HEK293 (cell line): Measurements from ENCODE around the gene ANKS6.
A peak's percentile ranks its signal among the peaks of the same experiment; 100 is the strongest.

Experiments used
- CTCF ChIA-PET: fragments of 350-600 bp; formaldehyde crosslinking; extraction: SDS; loops from one replicate; lab custom pipeline; 2021; ENCODE audit warnings: antibody characterized with exemption; lab: Yijun Ruan, JAX
- POLR2A ChIA-PET: fragments of 300-600 bp; formaldehyde crosslinking; extraction: SDS; loops from one replicate; lab custom pipeline; 2020; ENCODE audit warnings: antibody characterized with exemption, inconsistent platforms; lab: Yijun Ruan, JAX
- H3K27ac ChIP-seq: fragments of 200-500 bp; sonication (Bioruptor generic); 2 replicates; pipeline ENCODE4 v1.5.1; 2014; ENCODE audit warnings: low read depth, low read length, control low read depth, inconsistent platforms; ENCODE audit errors: extremely low read depth
- H3K36me3 ChIP-seq, 2 experiments: fragments of 200-500 bp in 1 of 2; sonication (Bioruptor generic) in 1 of 2; 1 replicate in 1 of 2; 2 replicates in 1 of 2; pipeline ENCODE4 v1.5.1; 2014 to 2017; ENCODE audit warnings: inconsistent platforms in 2 of 2, low read length in 2 of 2; ENCODE audit not compliant: control insufficient read depth in 2 of 2, insufficient read depth in 1 of 2
- H3K4me1 ChIP-seq: fragments of 200-500 bp; sonication (Bioruptor generic); 2 replicates; pipeline ENCODE4 v1.5.1; 2014; ENCODE audit warnings: mild to moderate bottlenecking, low read length, inconsistent platforms; ENCODE audit not compliant: control insufficient read depth, insufficient read depth
- H3K4me3 ChIP-seq: 2 replicates; pipeline ENCODE4 v1.5.1; 2011; ENCODE audit warnings: low read depth, mild to moderate bottlenecking, control low read depth, low read length, moderate library complexity
- H3K9me3 ChIP-seq: fragments of 200-500 bp; sonication (Bioruptor generic); 2 replicates; pipeline ENCODE4 v1.5.1; 2014; ENCODE audit warnings: low read depth, low read length, inconsistent platforms; ENCODE audit not compliant: control insufficient read depth, insufficient read depth
- EGR2 ChIP-seq: fragments of 450-650 bp; formaldehyde crosslinking; IDR thresholded peaks from 2 replicates; pipeline ENCODE4 v1.5.1; 2016; ENCODE audit warnings: low read depth, missing biosample characterization, missing genetic modification characterization
- GFI1B ChIP-seq: fragments of 450-650 bp; formaldehyde crosslinking; IDR thresholded peaks from 2 replicates; pipeline ENCODE4 v1.5.1; 2016; ENCODE audit warnings: missing biosample characterization, missing genetic modification characterization
- GLIS1 ChIP-seq: fragments of 450-650 bp; formaldehyde crosslinking; IDR thresholded peaks from 2 replicates; pipeline ENCODE4 v1.5.1; 2016; ENCODE audit warnings: missing biosample characterization, missing genetic modification characterization
- KLF7 ChIP-seq: fragments of 450-650 bp; formaldehyde crosslinking; IDR thresholded peaks from 2 replicates; pipeline ENCODE4 v1.5.1; 2016; ENCODE audit warnings: missing biosample characterization, missing genetic modification characterization, borderline replicate concordance
- PRDM4 ChIP-seq: fragments of 450-650 bp; formaldehyde crosslinking; IDR thresholded peaks from 2 replicates; pipeline ENCODE4 v1.5.1; 2017; ENCODE audit warnings: missing biosample characterization, missing genetic modification characterization
- TCF7L2 ChIP-seq: IDR thresholded peaks from 2 replicates; pipeline ENCODE4 v1.6.1; 2011; ENCODE audit warnings: low read depth, mild to moderate bottlenecking, inconsistent platforms, low read length, moderate library complexity, borderline replicate concordance
- YY1 ChIP-seq: fragments of 450-650 bp; formaldehyde crosslinking; IDR thresholded peaks from 2 replicates; pipeline ENCODE4 v1.5.1; 2018; ENCODE audit warnings: missing biosample characterization, missing genetic modification characterization
- YY2 ChIP-seq: fragments of 450-650 bp; formaldehyde crosslinking; IDR thresholded peaks from 2 replicates; pipeline ENCODE4 v1.5.1; 2016; ENCODE audit warnings: missing biosample characterization, missing genetic modification characterization
- ZNF121 ChIP-seq: fragments of 450-650 bp; formaldehyde crosslinking; IDR thresholded peaks from 2 replicates; pipeline ENCODE4 v1.5.1; 2016; ENCODE audit warnings: missing biosample characterization, missing genetic modification characterization
- ZNF146 ChIP-seq: fragments of 450-650 bp; formaldehyde crosslinking; IDR thresholded peaks from 2 replicates; pipeline ENCODE4 v1.5.1; 2016; ENCODE audit warnings: missing biosample characterization, missing genetic modification characterization
- ZNF174 ChIP-seq: fragments of 450-650 bp; formaldehyde crosslinking; IDR thresholded peaks from 2 replicates; pipeline ENCODE4 v1.5.0; 2017; ENCODE audit warnings: missing biosample characterization, mild to moderate bottlenecking, missing genetic modification characterization
- ZNF24 ChIP-seq: fragments of 450-650 bp; formaldehyde crosslinking; IDR thresholded peaks from 2 replicates; pipeline ENCODE4 v1.5.1; 2016; ENCODE audit warnings: missing biosample characterization, missing genetic modification characterization
- ZNF266 ChIP-seq: fragments of 450-650 bp; formaldehyde crosslinking; IDR thresholded peaks from 2 replicates; pipeline ENCODE4 v1.5.1; 2016; ENCODE audit warnings: missing biosample characterization, missing genetic modification characterization, low read depth
- ZNF324 ChIP-seq: fragments of 450-650 bp; formaldehyde crosslinking; IDR thresholded peaks from 2 replicates; pipeline ENCODE4 v1.5.1; 2016; ENCODE audit warnings: missing biosample characterization, missing genetic modification characterization
- ZNF350 ChIP-seq: fragments of 450-650 bp; formaldehyde crosslinking; IDR thresholded peaks from 2 replicates; pipeline ENCODE4 v1.5.0; 2017; ENCODE audit warnings: missing biosample characterization, mild to moderate bottlenecking, missing genetic modification characterization
- ZNF404 ChIP-seq: fragments of 450-650 bp; formaldehyde crosslinking; IDR thresholded peaks from 2 replicates; pipeline ENCODE4 v1.5.1; 2017; ENCODE audit warnings: missing biosample characterization, missing genetic modification characterization
- ZNF423 ChIP-seq: fragments of 450-650 bp; formaldehyde crosslinking; IDR thresholded peaks from 2 replicates; pipeline ENCODE4 v1.5.1; 2016; ENCODE audit warnings: missing biosample characterization, missing genetic modification characterization
- ZNF501 ChIP-seq: fragments of 450-650 bp; formaldehyde crosslinking; IDR thresholded peaks from 2 replicates; pipeline ENCODE4 v1.5.1; 2016; ENCODE audit warnings: missing biosample characterization, missing genetic modification characterization
- ZNF585B ChIP-seq: fragments of 450-650 bp; formaldehyde crosslinking; IDR thresholded peaks from 2 replicates; pipeline ENCODE4 v1.5.1; 2016; ENCODE audit warnings: missing biosample characterization, missing genetic modification characterization
- ZNF624 ChIP-seq: fragments of 450-650 bp; formaldehyde crosslinking; IDR thresholded peaks from 2 replicates; pipeline ENCODE4 v1.5.1; 2017; ENCODE audit warnings: missing biosample characterization, missing genetic modification characterization
- ZNF660 ChIP-seq: fragments of 450-650 bp; IDR thresholded peaks from 2 replicates; pipeline ENCODE4 v1.5.1; 2018; ENCODE audit warnings: missing biosample characterization, mild to moderate bottlenecking, missing genetic modification characterization

ANKS6 gene

GRCh38 chr9:98763986-98764745 lies 32.2 kb downstream of the ANKS6 start:
- no peaks in the 10 kb centered on the region for H3K4me1 ChIP-seq
- H3K9me3 ChIP-seq: no peaks in the 10 kb centered on the region
- ChIA-PET CTCF (interaction anchor here (1.2 to 3.9 kb wide), 2 partner anchors 11 kb away, joined by 8 to 57 read pairs; no protein-coding TSS in a partner anchor), POLR2A (no interaction called here)
- H3K36me3 ChIP-seq: peaks cover 11 to 65% of the 10 kb centered on the region in 2 experiments
- H3K4me3 ChIP-seq: no peak overlapping the region
- H3K27ac ChIP-seq: no peak overlapping the region
- TF ChIP-seq ZNF266 (tag by site-specific recombination): no peak
- TF ChIP-seq ZNF121 (tag by site-specific recombination): no peak
- no peak for TF ChIP-seq ZNF423 (tag by site-specific recombination)
- TF ChIP-seq ZNF624 (tag by site-specific recombination): no peak
- no peak for TF ChIP-seq ZNF585B (tag by site-specific recombination)

- no peaks in the 10 kb centered on the region for H3K4me1 ChIP-seq
- H3K36me3 ChIP-seq: peaks cover 8 to 65% of the 10 kb centered on the region in 2 experiments; a peak in 2 of 3 replicates
- POLR2A ChIA-PET: no interaction called here
- TF ChIP-seq GLIS1: no peak
- TF ChIP-seq YY1: no peak
- TF ChIP-seq ZNF174 (tag by site-specific recombination): no peak
- no peak for TF ChIP-seq ZNF324
- TF ChIP-seq, all 188 proteins: peak for 0
- Histone ChIP-seq H3K27ac (no peak overlapping the region), H3K4me3 (no peak overlapping the region), H3K9me3 (no peaks in the 10 kb centered on the region)
- CTCF ChIA-PET: interaction anchor here (1.1 to 5.1 kb wide), 2 partner anchors 16 to 442 kb away, joined by 3 to 37 read pairs; no protein-coding TSS in a partner anchor
Observed at GRCh38 chr9:98760231-98760630, 36.1 kb downstream of the ANKS6 start.

GRCh38 chr9:98755006-98755618 lies 41.2 kb downstream of the ANKS6 start:
- Histone ChIP-seq H3K36me3 (peaks cover 0 to 85% of the 10 kb centered on the region in 2 experiments; a peak in 1 of 3 replicates), H3K27ac (no peak overlapping the region), H3K9me3 (no peaks in the 10 kb centered on the region), H3K4me1 (no peaks in the 10 kb centered on the region), H3K4me3 (no peak overlapping the region)
- POLR2A ChIA-PET: no interaction called here
- TF ChIP-seq EGR2 (0 out of 2 replicates have a peak, but pooled peaks have one; percentile 15), GFI1B (tag by site-specific recombination) (no peak)
- CTCF ChIA-PET: no interaction called here

GRCh38 chr9:98751210-98751609 lies 45.1 kb downstream of the ANKS6 start:
- no peak overlapping the region for H3K4me3 ChIP-seq
- no peak for TF ChIP-seq ZNF660 (tag by site-specific recombination)
- H3K9me3 ChIP-seq: no peaks in the 10 kb centered on the region
- CTCF ChIA-PET: interaction anchor here (0.5 to 0.9 kb wide), 2 partner anchors 25 to 42 kb away, joined by 4 to 8 read pairs; partner anchors contain the start of gene GABBR2
- peaks cover 0 to 88% of the 10 kb centered on the region in 2 experiments; a peak in 1 of 3 replicates for H3K36me3 ChIP-seq
- no peak overlapping the region for H3K27ac ChIP-seq
- no peaks in the 10 kb centered on the region for H3K4me1 ChIP-seq
- POLR2A ChIA-PET: no interaction called here

GRCh38 chr9:98750364-98751060 lies 45.8 kb downstream of the ANKS6 start:
- Histone ChIP-seq H3K36me3 (peaks cover 0 to 88% of the 10 kb centered on the region in 2 experiments; a peak in 1 of 3 replicates), H3K4me1 (no peaks in the 10 kb centered on the region), H3K9me3 (no peaks in the 10 kb centered on the region), H3K27ac (no peak overlapping the region), H3K4me3 (no peak overlapping the region)
- ChIA-PET POLR2A (no interaction called here), CTCF (interaction anchor here (0.5 to 0.9 kb wide), 2 partner anchors 26 to 42 kb away, joined by 4 to 8 read pairs; partner anchors contain the start of gene GABBR2)
- TF ChIP-seq GLIS1 (no peak), TCF7L2 (no peak), ZNF146 (tag by site-specific recombination) (no peak), ZNF404 (tag by site-specific recombination) (no peak), PRDM4 (tag by site-specific recombination) (no peak), KLF7 (no peak), ZNF501 (tag by site-specific recombination) (no peak), EGR2 (no peak), YY2 (tag by site-specific recombination) (no peak), ZNF24 (tag by site-specific recombination) (no peak), ZNF350 (no peak)
